Adipocyte (in vitro differentiated cells): Measurements from ENCODE around the gene LILRB2.

Experiments used
- DNase-seq: peaks from one replicate; pipeline ENCODE4 v3.0.0-alpha.2; 2015; ENCODE audit warnings: low read depth
- H3K27me3 ChIP-seq: replicated peaks from 2 replicates; pipeline ENCODE4 v1.7.0; 2013; ENCODE audit warnings: mild to moderate bottlenecking, low read length, moderate library complexity; ENCODE audit not compliant: control insufficient read depth, insufficient read depth
- H3K36me3 ChIP-seq: 2 replicates; pipeline ENCODE4 v1.7.0; 2013; ENCODE audit warnings: low read length, mild to moderate bottlenecking, moderate library complexity; ENCODE audit not compliant: control insufficient read depth, insufficient read depth, severe bottlenecking
- H3K4me1 ChIP-seq: 2 replicates; pipeline ENCODE4 v1.7.0; 2013; ENCODE audit warnings: mild to moderate bottlenecking, low read length, moderate library complexity; ENCODE audit not compliant: control insufficient read depth, insufficient read depth
- H3K4me3 ChIP-seq: 2 replicates; pipeline ENCODE4 v1.7.0; 2013; ENCODE audit warnings: mild to moderate bottlenecking, low read length, moderate library complexity
- H3K9ac ChIP-seq: 2 replicates; pipeline ENCODE4 v1.7.0; 2013; ENCODE audit warnings: mild to moderate bottlenecking, low read length, moderate library complexity
- H3K9me3 ChIP-seq: 2 replicates; pipeline ENCODE4 v1.7.0; 2013; ENCODE audit warnings: mild to moderate bottlenecking, low read length, moderate library complexity; ENCODE audit not compliant: control insufficient read depth

LILRB2 gene

DNA sequence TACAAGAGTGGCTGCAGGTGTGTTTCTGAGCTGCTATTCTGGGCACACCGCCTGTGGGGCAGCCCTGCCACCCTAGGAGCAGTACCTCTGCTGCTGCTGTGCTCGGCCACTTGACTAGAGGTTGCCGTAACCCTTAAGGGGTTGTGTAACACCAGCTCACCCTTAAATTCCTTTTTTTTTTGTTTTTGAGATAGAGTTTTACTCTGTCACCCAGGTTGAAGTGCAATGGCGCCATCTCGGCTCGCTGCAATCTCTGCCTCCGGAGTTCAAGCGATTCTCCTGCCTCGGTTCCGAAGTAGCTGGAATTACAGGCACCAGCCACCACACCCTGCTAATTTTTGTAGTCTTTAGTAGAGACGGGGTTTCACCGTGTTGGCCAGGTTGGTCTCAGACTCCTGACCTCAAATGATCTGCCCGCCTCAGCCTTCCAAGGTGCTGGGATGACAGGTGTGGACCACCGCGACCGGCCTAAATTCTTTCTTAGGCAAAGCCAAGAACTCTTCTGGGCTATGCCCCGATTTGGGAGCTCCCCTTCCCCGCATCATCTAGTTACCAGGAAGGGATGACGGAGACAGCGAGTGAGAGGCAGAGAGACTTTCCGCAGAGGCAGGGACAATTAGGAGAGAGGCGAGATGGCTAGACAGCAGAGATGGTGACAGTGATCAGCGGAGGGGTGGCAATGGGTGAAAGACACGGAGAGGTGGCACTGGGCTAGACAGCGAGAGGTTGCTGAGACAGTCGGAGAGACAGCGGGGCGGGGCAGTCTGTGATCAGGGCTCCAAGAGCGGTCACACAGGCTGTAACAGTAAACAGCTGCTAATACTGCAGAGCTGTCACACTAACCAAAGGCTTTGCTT is 36.4 kb upstream of the LILRB2 start:
- no peaks in the 10 kb centered on the region for H3K36me3 ChIP-seq
- no peak overlapping the region for H3K9ac ChIP-seq
- DNase-seq: no peak

DNA sequence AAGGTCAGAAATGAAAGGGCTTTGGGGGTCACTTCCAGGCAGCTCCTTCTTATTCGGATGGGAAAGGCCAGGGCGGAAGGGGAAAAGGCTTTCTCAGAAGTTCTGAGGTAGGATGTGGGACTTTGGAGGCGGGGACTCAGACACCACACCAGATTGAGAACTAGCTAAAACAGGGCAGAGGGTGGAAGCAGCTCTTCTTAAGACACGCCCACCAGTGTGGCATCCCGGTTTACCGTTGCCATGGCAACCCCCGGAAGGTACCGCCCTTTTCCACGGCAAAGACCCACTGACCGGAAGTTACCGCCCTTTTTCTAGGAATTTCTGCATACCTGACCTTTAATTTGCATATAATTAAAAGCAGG is 35.8 kb upstream of the LILRB2 start:
- no peak overlapping the region for H3K4me3 ChIP-seq
- no peak for DNase-seq
- no peaks in the 10 kb centered on the region for H3K4me1 ChIP-seq
- H3K36me3 ChIP-seq: no peaks in the 10 kb centered on the region
- H3K27me3 ChIP-seq: peaks cover 23% of the 10 kb centered on the region
- no peak overlapping the region for H3K9ac ChIP-seq
- H3K9me3 ChIP-seq: no peaks in the 10 kb centered on the region

More for the DNA sequence above, 36.4 kb upstream of the LILRB2 start:
- H3K27me3 ChIP-seq: peaks cover 18% of the 10 kb centered on the region
- no peaks in the 10 kb centered on the region for H3K4me1 ChIP-seq
- H3K4me3 ChIP-seq: no peak overlapping the region
- no peaks in the 10 kb centered on the region for H3K9me3 ChIP-seq

DNA sequence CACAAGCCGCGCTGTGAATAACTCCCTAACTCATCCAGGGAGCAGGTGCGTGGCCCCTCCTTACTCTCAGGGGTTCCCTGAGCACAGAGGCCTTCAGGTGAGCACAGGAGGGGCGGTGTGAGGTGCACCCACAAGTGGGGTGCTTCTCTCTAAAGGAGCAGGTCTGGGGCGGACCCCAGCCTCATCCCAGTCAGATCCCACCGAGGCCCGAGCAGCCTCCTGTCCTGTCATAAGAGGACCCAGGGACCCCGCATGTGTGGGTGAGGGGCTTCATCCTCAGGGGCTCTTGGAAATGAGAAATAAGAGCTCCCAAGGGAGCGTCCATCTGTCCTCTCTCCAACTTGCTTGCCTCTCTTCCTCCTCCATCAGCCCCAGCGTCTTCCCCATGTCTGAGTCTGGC is 35.0 kb upstream of the LILRB2 start:
- no peak for DNase-seq
- no peak overlapping the region for H3K9ac ChIP-seq
- H3K9me3 ChIP-seq: no peaks in the 10 kb centered on the region
- peaks cover 23% of the 10 kb centered on the region for H3K27me3 ChIP-seq
- no peaks in the 10 kb centered on the region for H3K36me3 ChIP-seq
- no peaks in the 10 kb centered on the region for H3K4me1 ChIP-seq
- H3K4me3 ChIP-seq: no peak overlapping the region

DNA sequence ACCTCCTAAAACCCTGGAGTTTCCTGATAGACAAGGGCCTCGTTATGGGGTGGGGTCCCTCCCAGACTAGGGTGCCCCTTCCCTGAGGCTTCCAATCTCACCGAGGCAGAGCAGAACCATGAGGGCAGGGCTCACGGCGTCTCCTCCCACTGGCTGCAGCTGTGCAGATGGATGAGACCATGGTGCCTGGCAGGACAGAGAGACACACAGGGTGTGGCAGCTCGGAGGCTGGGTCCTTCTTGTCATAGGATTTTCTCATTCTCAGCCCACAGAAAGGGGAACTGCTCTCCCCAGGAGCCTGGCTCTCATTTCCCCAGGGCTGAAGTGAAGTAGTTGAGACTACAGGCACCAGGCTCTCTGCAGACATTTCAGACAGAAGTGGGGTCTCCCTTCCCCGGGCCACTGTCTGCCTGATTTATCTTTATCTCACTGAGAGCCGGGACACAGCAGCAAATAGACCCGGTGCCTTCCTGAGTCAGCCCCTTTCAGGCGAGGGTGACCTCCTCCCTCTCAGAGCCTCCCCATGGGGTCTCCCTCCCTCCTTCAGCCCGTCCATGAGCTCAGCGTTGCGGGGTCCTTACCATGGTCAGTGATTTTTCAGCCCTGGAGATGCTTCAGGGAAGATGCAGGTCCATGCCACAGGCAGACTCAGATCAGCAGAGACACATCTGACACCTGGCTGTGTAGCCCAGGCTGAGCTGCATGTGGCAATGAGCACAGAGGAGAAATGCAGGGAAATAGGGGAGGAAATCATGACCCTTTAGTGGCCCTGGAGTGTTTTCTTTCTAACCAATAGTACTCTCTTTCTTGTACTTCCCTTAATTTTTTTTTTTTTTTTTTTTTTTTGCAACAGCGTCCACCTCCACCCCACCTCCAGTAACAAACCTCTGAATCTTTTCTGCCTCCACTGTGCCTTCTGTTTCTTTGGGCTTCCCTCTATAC is 31.8 kb upstream of the LILRB2 start, which contains the start of gene LILRA5:
Gene LILRA5, minus strand, starts transcription at position 731 of the 942 bp plus-strand sequence. Its CDS starts 147 bp downstream, at position 584.
- DNase-seq: no peak
- H3K36me3 ChIP-seq: no peaks in the 10 kb centered on the region
- H3K9me3 ChIP-seq: no peaks in the 10 kb centered on the region
- no peaks in the 10 kb centered on the region for H3K4me1 ChIP-seq
- no peak within 1 kb of the TSS for H3K9ac ChIP-seq
- no peak within 1 kb of the TSS for H3K4me3 ChIP-seq
- H3K27me3 ChIP-seq: peaks cover 22% of the 10 kb centered on the region

DNA sequence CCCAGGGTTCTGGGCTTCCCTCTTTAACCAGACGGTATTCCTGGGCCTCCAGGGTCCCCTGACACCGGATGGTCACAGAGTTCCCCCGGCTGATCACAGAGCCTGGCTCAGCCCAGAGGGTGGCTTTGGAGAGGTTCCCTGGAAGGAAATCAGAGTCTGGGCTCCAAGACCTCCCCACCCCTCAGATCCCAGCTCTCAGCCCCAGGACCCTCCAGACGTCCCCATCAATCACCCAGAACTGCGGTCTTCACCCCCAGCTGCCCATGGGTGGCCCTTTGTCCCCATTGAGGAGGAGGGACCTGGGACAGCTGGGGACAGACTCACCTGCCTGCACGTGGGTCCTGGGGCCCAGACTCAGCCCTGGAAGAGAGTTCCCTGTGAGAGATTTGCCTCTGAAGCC is 31.1 kb upstream of the LILRB2 start:
- no peaks in the 10 kb centered on the region for H3K4me1 ChIP-seq
- peaks cover 19% of the 10 kb centered on the region for H3K27me3 ChIP-seq
- H3K36me3 ChIP-seq: no peaks in the 10 kb centered on the region
- no peak overlapping the region for H3K9ac ChIP-seq
- no peaks in the 10 kb centered on the region for H3K9me3 ChIP-seq
- H3K4me3 ChIP-seq: no peak overlapping the region
- no peak for DNase-seq

DNA sequence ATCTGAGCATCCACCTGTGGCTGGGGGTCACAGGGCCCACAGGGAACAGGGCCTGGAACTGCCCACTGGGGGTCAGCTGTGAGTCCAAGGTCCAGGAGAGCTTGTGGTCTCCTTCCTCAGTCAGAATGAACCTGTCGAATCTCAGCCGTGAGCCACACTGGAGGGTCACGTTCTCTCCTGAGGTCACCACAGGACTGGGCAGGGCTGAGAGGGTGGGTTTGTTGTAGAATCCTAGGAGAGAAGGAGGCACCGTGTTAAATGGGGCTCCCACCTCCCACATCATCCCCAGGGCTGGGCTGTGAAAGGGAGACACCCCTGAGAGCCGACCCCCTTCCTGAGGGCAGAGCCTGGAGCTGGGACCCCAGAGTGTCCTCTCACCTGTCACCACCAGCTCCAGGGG is 30.6 kb upstream of the LILRB2 start:
- Histone ChIP-seq H3K4me1 (no peaks in the 10 kb centered on the region), H3K9ac (no peak overlapping the region), H3K27me3 (peaks cover 19% of the 10 kb centered on the region), H3K4me3 (no peak overlapping the region), H3K9me3 (no peaks in the 10 kb centered on the region), H3K36me3 (no peaks in the 10 kb centered on the region)
- DNase-seq: no peak

DNA sequence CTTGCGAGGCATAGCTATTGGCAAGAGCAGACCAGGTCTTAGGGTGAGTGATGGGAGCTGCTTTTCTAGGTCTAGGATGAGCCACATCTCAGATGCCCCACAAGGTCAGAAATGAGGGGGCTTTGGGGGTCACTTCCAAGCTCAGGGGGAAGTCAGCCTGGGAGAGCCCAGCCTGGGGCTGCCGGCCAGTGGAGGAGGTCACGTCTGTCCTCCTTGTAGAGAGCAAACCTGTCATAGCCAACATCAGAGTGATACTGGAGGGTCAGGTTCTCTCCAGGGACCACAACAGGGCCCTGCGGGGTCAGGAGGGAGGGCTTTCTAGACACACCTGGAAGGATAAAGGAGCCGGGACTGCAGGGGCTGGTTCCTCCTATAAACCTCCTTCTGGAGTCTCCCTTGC is 29.6 kb upstream of the LILRB2 start:
- Histone ChIP-seq H3K27me3 (peaks cover 17% of the 10 kb centered on the region), H3K4me1 (no peaks in the 10 kb centered on the region), H3K4me3 (no peak overlapping the region), H3K9me3 (no peaks in the 10 kb centered on the region), H3K9ac (no peak overlapping the region), H3K36me3 (no peaks in the 10 kb centered on the region)
- no peak for DNase-seq

DNA sequence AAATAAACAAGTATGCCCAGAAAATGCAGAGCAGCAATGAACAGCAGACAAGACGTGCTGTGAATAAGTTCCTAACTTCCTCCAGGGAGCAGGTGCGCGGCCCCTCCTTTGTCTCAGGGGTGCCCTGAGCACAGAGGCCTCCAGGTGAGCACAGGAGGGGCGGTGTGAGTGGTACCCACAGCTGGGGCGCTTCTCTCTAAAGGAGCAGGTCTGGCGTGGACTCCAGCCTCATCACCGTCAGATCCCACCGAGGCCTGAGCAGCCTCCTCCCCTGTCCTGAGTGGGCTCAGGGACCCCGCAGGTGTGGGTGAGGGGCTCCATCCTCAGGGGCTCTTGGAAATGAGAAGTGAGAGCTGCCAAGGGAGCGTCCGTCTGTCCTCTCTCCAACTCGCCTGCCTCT is 28.9 kb upstream of the LILRB2 start:
- no peak overlapping the region for H3K4me3 ChIP-seq
- H3K9ac ChIP-seq: no peak overlapping the region
- H3K27me3 ChIP-seq: peaks cover 17% of the 10 kb centered on the region
- H3K9me3 ChIP-seq: no peaks in the 10 kb centered on the region
- no peaks in the 10 kb centered on the region for H3K4me1 ChIP-seq
- DNase-seq: no peak
- H3K36me3 ChIP-seq: no peaks in the 10 kb centered on the region

DNA sequence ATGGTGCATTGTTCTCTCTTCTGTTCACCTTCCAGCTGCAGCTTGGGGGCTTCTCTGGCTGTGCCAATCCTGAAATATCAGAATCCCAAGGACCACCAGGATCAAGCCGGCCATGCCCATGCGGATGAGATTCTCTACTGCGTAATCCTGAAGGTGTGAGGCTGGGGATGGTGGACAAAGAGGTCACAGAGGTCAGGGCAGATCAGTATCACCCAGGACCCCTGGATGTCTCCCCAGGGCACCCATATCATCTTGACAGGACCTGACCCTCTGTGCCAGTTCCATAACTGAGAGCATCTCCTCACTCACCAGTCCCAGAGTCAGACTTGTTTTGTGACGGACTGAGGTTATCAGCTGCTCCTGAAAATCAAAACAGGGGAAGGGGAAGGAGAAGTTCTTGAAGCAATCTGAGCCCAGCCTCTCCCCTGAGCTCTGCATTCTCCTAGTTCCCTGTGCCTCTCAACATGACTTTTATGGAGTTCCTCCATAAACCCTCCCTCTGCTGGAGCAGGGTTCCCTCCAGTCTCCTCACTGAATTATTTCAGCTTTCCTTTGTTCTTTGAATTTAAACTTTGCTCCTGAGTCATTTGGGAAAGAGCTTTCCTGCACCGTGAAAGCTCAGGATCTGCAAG is 26.6 kb upstream of the LILRB2 start:
- Histone ChIP-seq H3K4me1 (no peaks in the 10 kb centered on the region), H3K4me3 (no peak overlapping the region), H3K36me3 (no peaks in the 10 kb centered on the region), H3K9ac (no peak overlapping the region), H3K9me3 (peaks cover 3% of the 10 kb centered on the region), H3K27me3 (peaks cover 17% of the 10 kb centered on the region)
- no peak for DNase-seq

DNA sequence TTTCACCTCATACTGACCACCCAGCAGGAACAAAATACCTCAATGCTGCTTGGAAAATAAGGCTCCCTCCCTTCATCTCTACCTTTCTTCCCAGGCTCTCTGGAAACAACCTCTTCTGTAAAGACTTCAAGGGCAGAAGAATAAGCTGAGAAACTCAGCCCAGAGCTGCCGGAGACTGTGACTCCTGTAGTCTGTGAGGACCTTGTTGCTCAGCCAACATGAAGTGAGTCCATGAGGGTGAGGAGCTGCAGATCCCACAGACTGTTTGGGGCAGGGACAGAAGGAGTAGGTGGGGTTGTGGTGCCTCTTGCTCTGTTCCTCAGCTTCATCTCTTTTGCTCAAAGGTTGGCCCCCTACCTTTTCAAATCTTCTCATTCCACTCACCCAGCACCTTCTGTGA is 24.2 kb upstream of the LILRB2 start:
- no peaks in the 10 kb centered on the region for H3K36me3 ChIP-seq
- H3K27me3 ChIP-seq: peaks cover 4% of the 10 kb centered on the region
- H3K4me3 ChIP-seq: no peak overlapping the region
- H3K4me1 ChIP-seq: no peaks in the 10 kb centered on the region
- no peak for DNase-seq
- H3K9ac ChIP-seq: no peak overlapping the region
- peaks cover 3% of the 10 kb centered on the region for H3K9me3 ChIP-seq

DNA sequence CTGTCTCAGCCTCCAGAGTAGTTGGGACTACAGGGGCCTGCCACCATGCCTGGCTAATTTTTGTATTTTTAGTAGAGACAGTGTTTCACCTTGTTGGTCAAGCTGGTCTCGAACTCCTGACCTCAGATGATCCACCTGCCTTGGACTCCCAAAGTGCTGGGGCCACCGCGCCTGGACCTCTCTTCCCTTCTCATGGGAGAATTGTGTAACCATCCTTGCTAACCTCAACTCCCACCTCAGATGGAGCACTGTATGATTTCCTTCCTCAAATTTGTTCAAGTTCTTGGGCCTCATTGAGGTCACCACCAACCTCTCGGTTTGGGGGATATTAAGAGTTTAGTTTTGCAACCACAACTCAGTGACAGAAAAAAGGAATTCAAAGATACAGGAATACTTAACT is 21.3 kb upstream of the LILRB2 start:
- H3K27me3 ChIP-seq: no peaks in the 10 kb centered on the region
- no peak overlapping the region for H3K9ac ChIP-seq
- no peak overlapping the region for H3K4me3 ChIP-seq
- H3K36me3 ChIP-seq: no peaks in the 10 kb centered on the region
- peaks cover 3% of the 10 kb centered on the region for H3K9me3 ChIP-seq
- no peaks in the 10 kb centered on the region for H3K4me1 ChIP-seq
- DNase-seq: no peak
